GM12878 (cell line): ENCODE results near the gene INCA1. TPM values are rescaled to one million over a fixed set of nuclear protein-coding genes. Genes with fewer than 3 reads are reported as not detected.

ENCODE experiments used
- CEBPZ ChIP-seq: fragments of 150-350 bp; IDR thresholded peaks from 2 replicates; pipeline ENCODE4 v1.6.1; 2016; ENCODE audit warnings: low read depth, low read length
- HDAC6 ChIP-seq: fragments of 200-600 bp; sonication (generic); IDR thresholded peaks from one replicate; pipeline ENCODE4 v1.8.0; 2017; ENCODE audit warnings: antibody characterized with exemption; ENCODE audit not compliant: unreplicated experiment
- SMARCA5 ChIP-seq: fragments of 450-650 bp; IDR thresholded peaks from 2 replicates; pipeline ENCODE4 v1.6.1; 2017; ENCODE audit warnings: mild to moderate bottlenecking
- ZBTB11 ChIP-seq: fragments of 450-650 bp; formaldehyde crosslinking; IDR thresholded peaks from 2 replicates; pipeline ENCODE4 v1.5.0; 2022; ENCODE audit warnings: mild to moderate bottlenecking, missing genetic modification characterization
- ZBTB4 ChIP-seq: fragments of 450-650 bp; formaldehyde crosslinking; IDR thresholded peaks from 2 replicates; pipeline ENCODE4 v1.4.0; 2022; ENCODE audit warnings: mild to moderate bottlenecking, moderate library complexity
- ZNF274 ChIP-seq: IDR thresholded peaks from one replicate; pipeline ENCODE4 v1.8.0; 2011; ENCODE audit not compliant: insufficient read length, insufficient read depth
- polyA plus RNA-seq, 11 experiments: library from polyadenylated mRNA; depleted of rRNA in 4 of 11; unstranded in 6 of 11; stranded (reverse) in 5 of 11; fragments of >200 nt; fragmentation: Nextera tagmentation in 4 of 11; fragmentation: Illumina TruSeq in 1 of 11; extraction: Ambion mirVana in 4 of 11; extraction: Trizol in 1 of 11; gene quantifications; 1 replicate in 1 of 11; 2 replicates in 10 of 11; pipeline versions ENCODE4 v1.2.1 to v1.2.3, GENCODE V29; 2011 to 2016; ENCODE audit warnings: inconsistent platforms in 2 of 11, missing spikeins in 2 of 11, low read depth in 1 of 11
- total RNA-seq, 4 experiments: library from RNA; depleted of rRNA in 3 of 4; stranded (reverse); fragments of >200 nt in 3 of 4; fragmentation: Illumina TruSeq in 1 of 4; extraction: Trizol in 1 of 4; gene quantifications; 2 replicates each; pipeline versions ENCODE4 v1.2.1 to v1.2.3, GENCODE V29; 2013 to 2021

Gene INCA1
- total and polyA plus RNA-seq, 10 of the 15 experiments (the other 5 are each of a cell fraction or from before 2014, with no cell fraction given), result 0.19 to 1.8 (median 0.45) TPM

GRCh38 chr17:4994081-4994595, 3.2 kb downstream of the INCA1 start (continued):
- no peak for TF ChIP-seq ZBTB4
- TF ChIP-seq SMARCA5, result no peak
- no peak for TF ChIP-seq HDAC6
- TF ChIP-seq ZNF274, result no peak
- TF ChIP-seq ZBTB11 (CRISPR knock-in tag), result no peak
- no peak for TF ChIP-seq CEBPZ
